HG02588 (cell line): ENCODE results near the gene ZNF277.

Experiments used
- ATAC-seq: cut with Tn5 transposase; IDR thresholded peaks from one replicate; pipeline ENCODE4 v1.9.1; 2021; ENCODE audit warnings: mild to moderate bottlenecking, moderate library complexity; ENCODE audit not compliant: unreplicated experiment

ZNF277 gene

GRCh38 chr7:112206238-112206990 lies at the start of gene ZNF277, which contains the start of gene DOCK4:
Gene ZNF277 (plus strand): TSS chr7:112206695. CDS start chr7:112206717, 22 bp downstream.
Gene DOCK4 (minus strand): TSS chr7:112206399. CDS start chr7:112206138, 261 bp downstream.
- ATAC-seq, result peak; percentile 95

- no peak for ATAC-seq
Observed at GRCh38 chr7:112157072-112157471, 49.4 kb upstream of the ZNF277 start.

- ATAC-seq, result no peak
Observed at GRCh38 chr7:112159351-112159750, 47.1 kb upstream of the ZNF277 start.

- ATAC-seq, result no peak
Observed at GRCh38 chr7:112160130-112160770, 46.2 kb upstream of the ZNF277 start.

- no peak for ATAC-seq
Observed at GRCh38 chr7:112160771-112161150, 45.7 kb upstream of the ZNF277 start.

GRCh38 chr7:112161253-112162141 lies 45.0 kb upstream of the ZNF277 start:
- ATAC-seq, result no peak

- ATAC-seq, result no peak
Observed at GRCh38 chr7:112162142-112162766, 44.2 kb upstream of the ZNF277 start.

GRCh38 chr7:112162784-112163506 lies 43.5 kb upstream of the ZNF277 start:
- no peak for ATAC-seq

- ATAC-seq, result no peak
Observed at GRCh38 chr7:112167147-112167546, 39.3 kb upstream of the ZNF277 start.

- ATAC-seq, result no peak
Observed at GRCh38 chr7:112168915-112169314, 37.6 kb upstream of the ZNF277 start.

- ATAC-seq, result no peak
Observed at GRCh38 chr7:112171673-112172072, 34.8 kb upstream of the ZNF277 start.

- no peak for ATAC-seq
Observed at GRCh38 chr7:112172870-112173567, 33.5 kb upstream of the ZNF277 start.

- ATAC-seq, result no peak
Observed at GRCh38 chr7:112173568-112173905, 33.0 kb upstream of the ZNF277 start.

- no peak for ATAC-seq
Observed at GRCh38 chr7:112174192-112174591, 32.3 kb upstream of the ZNF277 start.

GRCh38 chr7:112176241-112176640 lies 30.3 kb upstream of the ZNF277 start:
- ATAC-seq, result no peak

GRCh38 chr7:112176693-112177415 lies 29.6 kb upstream of the ZNF277 start:
- ATAC-seq, result no peak

- ATAC-seq, result no peak
Observed at GRCh38 chr7:112180223-112180622, 26.3 kb upstream of the ZNF277 start.

- no peak for ATAC-seq
Observed at GRCh38 chr7:112182749-112183148, 23.7 kb upstream of the ZNF277 start.

- ATAC-seq, result no peak
Observed at GRCh38 chr7:112183266-112183665, 23.2 kb upstream of the ZNF277 start.
